Endothelial cell of umbilical vein (primary cell): ENCODE data around the gene TOR4A. TPM values are rescaled to one million over a fixed set of nuclear protein-coding genes. Genes with fewer than 3 reads are reported as not detected.
A peak's percentile ranks its signal among the peaks of the same experiment; 100 is the strongest.

Experiments
- BruUV-seq: library from RNA; stranded (reverse); fragments of 400-500 nt; replicated peaks from 2 replicates; lab custom pipeline; 2021; lab: Mats Ljungman, UMichigan
- CTCF ChIA-PET: fragments of 300-600, 350-600 bp; sonication (Branson Sonifier 250); formaldehyde crosslinking; loops from one replicate; lab custom pipeline; 2021; ENCODE audit warnings: antibody characterized with exemption, inconsistent platforms; lab: Charles Lee
- POLR2A ChIA-PET: fragments of 300-600, 350-600 bp; sonication (Branson Sonifier 250); formaldehyde crosslinking; loops from one replicate; lab custom pipeline; 2021; ENCODE audit warnings: antibody characterized with exemption, inconsistent platforms; lab: Charles Lee
- DNase-seq: peaks from one replicate; pipeline ENCODE4 v3.0.0-alpha.2; 2011; ENCODE audit warnings: low read depth, low spot score
- FAIRE-seq: peaks from 2 replicates; lab custom pipeline; 2011; peaks lifted over from hg19 to GRCh38; lab: Jason Lieb, UNC
- H2AFZ ChIP-seq: 2 replicates; pipeline ENCODE4 v1.6.0; 2012; ENCODE audit warnings: low read depth, low read length, control low read depth, inconsistent platforms
- H3K27ac ChIP-seq: 2 replicates; pipeline ENCODE4 v1.5.1; 2011; ENCODE audit warnings: low read depth, mild to moderate bottlenecking, control low read depth, low read length, moderate library complexity; ENCODE audit not compliant: insufficient read depth
- H3K27me3 ChIP-seq, 2 experiments: 2 replicates each; pipeline versions ENCODE4 v1.6.0 to v1.6.1; 2011; ENCODE audit warnings: low read length in 2 of 2, mixed read lengths in 1 of 2; ENCODE audit not compliant: control insufficient read depth in 2 of 2, insufficient read depth in 2 of 2
- H3K36me3 ChIP-seq, 2 experiments: 2 replicates in 1 of 2; 3 replicates in 1 of 2; pipeline ENCODE4 v1.5.1; 2011; ENCODE audit warnings: low read length in 2 of 2, mild to moderate bottlenecking in 1 of 2, moderate library complexity in 1 of 2; ENCODE audit not compliant: control insufficient read depth in 2 of 2, insufficient read depth in 2 of 2; ENCODE audit errors: extremely low read depth in 1 of 2
- H3K4me1 ChIP-seq: 3 replicates; pipeline ENCODE4 v1.5.1; 2011; ENCODE audit warnings: mild to moderate bottlenecking, low read length; ENCODE audit not compliant: control insufficient read depth, insufficient read depth; ENCODE audit errors: extremely low read depth
- H3K4me2 ChIP-seq: 2 replicates; pipeline ENCODE4 v1.6.1; 2011; ENCODE audit warnings: low read length, control low read depth, mixed read lengths; ENCODE audit not compliant: insufficient read depth
- H3K4me3 ChIP-seq, 3 experiments: fragments of 200-600 bp in 1 of 3; sonication (generic), shearing (Covaris generic) in 1 of 3; replicated peaks in 1 of 3; 2 replicates each; pipeline ENCODE4 v1.5.1; 2011 to 2016; ENCODE audit warnings: control low read depth in 3 of 3, low read length in 3 of 3, mild to moderate bottlenecking in 2 of 3, inconsistent platforms in 1 of 3, low read depth in 1 of 3, moderate library complexity in 1 of 3; ENCODE audit not compliant: insufficient read depth in 1 of 3
- H3K79me2 ChIP-seq: 2 replicates; pipeline ENCODE4 v1.6.0; 2012; ENCODE audit warnings: low read length, inconsistent platforms; ENCODE audit not compliant: control insufficient read depth, insufficient read depth
- H3K9ac ChIP-seq: replicated peaks from 2 replicates; pipeline ENCODE3; 2011; ENCODE audit warnings: low read length, control low read depth; ENCODE audit not compliant: insufficient read depth; ENCODE audit errors: extremely low read depth
- H3K9me1 ChIP-seq: replicated peaks from 3 replicates; pipeline ENCODE4 v1.6.0; 2011; ENCODE audit warnings: mild to moderate bottlenecking, low read length; ENCODE audit not compliant: control insufficient read depth, insufficient read depth; ENCODE audit errors: extremely low read depth
- H3K9me3 ChIP-seq: replicated peaks from 2 replicates; pipeline ENCODE4 v1.5.1; 2012; ENCODE audit warnings: low read length, inconsistent platforms; ENCODE audit not compliant: control insufficient read depth, insufficient read depth
- H4K20me1 ChIP-seq: replicated peaks from 2 replicates; pipeline ENCODE3; 2011; ENCODE audit warnings: mild to moderate bottlenecking, low read length; ENCODE audit not compliant: control insufficient read depth, insufficient read depth; ENCODE audit errors: extremely low read depth
- JUN ChIP-seq: IDR thresholded peaks from 2 replicates; pipeline ENCODE4 v1.6.1; 2011; ENCODE audit warnings: borderline replicate concordance, low read depth; ENCODE audit not compliant: insufficient read length, insufficient read depth
- MYC ChIP-seq: IDR thresholded peaks from one replicate; pipeline ENCODE4 v1.6.1; 2011; ENCODE audit warnings: mild to moderate bottlenecking, low read depth, low read length
- POLR2A ChIP-seq: IDR thresholded peaks from 2 replicates; pipeline ENCODE4 v1.6.1; 2012; ENCODE audit warnings: low read depth, mild to moderate bottlenecking, control low read depth, low read length
- POLR2AphosphoS5 ChIP-seq: IDR thresholded peaks from 2 replicates; pipeline ENCODE4 v1.6.1; 2012; ENCODE audit warnings: low read depth, mild to moderate bottlenecking, control low read depth, low read length, moderate library complexity; ENCODE audit not compliant: insufficient read depth
- dilution Hi-C: fragments of 300-500 bp; cut with MboI; formaldehyde crosslinking; loops from one replicate; pipeline ENCODE4 v1.15.0; 2019; ENCODE audit warnings: low sequenced_read_pairs; ENCODE audit not compliant: extremely low pct_ligation_motif_present
- intact Hi-C: fragments of 100-400 bp; cut with micrococcal nuclease; formaldehyde crosslinking; loops from one replicate; pipeline ENCODE4 v1.10.0; 2022
- polyA plus RNA-seq, 4 experiments: library from polyadenylated mRNA; depleted of rRNA in 3 of 4; stranded (reverse) in 3 of 4; unstranded in 1 of 4; fragments of >200 nt; gene quantifications; 2 replicates each; pipeline versions ENCODE4 v1.2.1 to v1.2.3, GENCODE V29; 2011 to 2012; ENCODE audit warnings: missing spikeins in 1 of 4
- total RNA-seq: library from RNA; stranded (reverse); gene quantifications from 2 replicates; pipeline ENCODE4 v1.2.3, GENCODE V29; 2021
- TF ChIP-seq, protein P1 (sequence below), 2 donors: IDR thresholded peaks; 1 replicate in 1 of 2; 2 replicates in 1 of 2; pipeline ENCODE4 v1.5.1; 2011; ENCODE audit warnings: low read length in 2 of 2, mild to moderate bottlenecking in 2 of 2, moderate library complexity in 2 of 2, control low read depth in 1 of 2, inconsistent platforms in 1 of 2, low read depth in 1 of 2; ENCODE audit not compliant: insufficient read depth in 1 of 2; ENCODE audit errors: extremely low read depth in 1 of 2

The TOR4A gene
- total and polyA plus RNA-seq, 2 donors (not counting 3 experiments of a cell fraction or from before 2014, with no cell fraction given) = 32.4 to 48.0 TPM

DNA sequence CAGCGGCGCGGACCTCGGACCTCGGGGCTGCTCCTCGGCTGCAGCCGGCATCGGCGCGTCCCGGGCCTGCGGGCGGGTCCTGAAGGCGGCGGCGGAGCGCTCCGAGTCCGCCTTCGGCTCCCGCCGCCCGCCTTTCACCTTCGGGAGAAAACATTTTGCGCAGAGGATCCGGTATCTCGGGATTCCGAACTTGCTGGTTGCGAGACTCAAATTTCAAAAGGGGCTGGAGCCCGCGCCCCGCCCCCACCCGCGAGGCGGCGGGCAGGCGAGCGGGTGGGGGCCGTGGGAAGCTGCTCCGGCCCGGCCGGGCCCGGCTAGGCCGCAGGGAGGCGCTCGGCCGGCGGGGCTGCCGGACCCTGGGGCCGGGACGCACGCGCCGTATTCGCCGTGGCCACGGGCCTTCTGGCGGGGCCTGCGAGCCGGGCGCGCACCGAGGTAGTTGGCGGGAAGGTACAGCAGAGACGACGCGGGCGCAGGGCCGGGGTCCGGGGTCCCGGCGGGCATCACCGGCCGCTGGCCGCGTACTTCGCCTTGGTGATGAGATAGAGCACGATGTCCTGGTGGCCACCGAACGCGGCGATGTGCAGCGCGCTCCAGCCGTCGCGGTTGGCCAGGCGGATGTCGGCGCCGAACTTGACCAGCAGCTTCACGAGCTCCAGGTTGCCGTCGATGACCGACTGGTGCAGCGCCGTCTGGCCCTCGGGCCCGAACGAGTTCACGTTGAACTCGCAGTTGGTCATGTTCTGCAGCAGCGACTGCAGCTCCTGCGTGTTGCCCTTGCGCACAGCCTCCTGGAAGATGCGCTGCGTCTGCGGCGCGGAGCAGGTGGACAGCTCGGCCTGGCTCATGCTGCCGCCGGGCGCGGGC lies 23.8 kb downstream of the TOR4A start:
- Histone ChIP-seq H3K27ac (peak overlapping the region; percentile 93), H3K4me1 (peaks cover 68% of the 10 kb centered on the region), H3K9me3 (no peaks in the 10 kb centered on the region), H3K27me3 (no peaks in the 10 kb centered on the region), H2AFZ (no peak overlapping the region), H3K9me1 (no peaks in the 10 kb centered on the region), H3K36me3 (no peaks in the 10 kb centered on the region), H3K79me2 (peaks cover 26% of the 10 kb centered on the region), H3K4me3 (peak overlapping the region; percentile 61 to 83 (median 70)), H3K4me2 (peak overlapping the region; percentile 37), H3K9ac (peak overlapping the region; percentile 53), H4K20me1 (no peaks in the 10 kb centered on the region)
- intact Hi-C loops = no loop called here
- no TSS peak for BruUV-seq
- dilution Hi-C loops = no loop called here
- CTCF ChIA-PET = interaction anchor here (0.5 to 3.1 kb wide), 31 partner anchors 7 to 250 kb away, joined by 3 to 36 read pairs (median 6); partner anchors contain the start of genes MRPL41 and TOR4A
- FAIRE-seq (no peak), DNase-seq (peak; percentile 63)
- TF ChIP-seq JUN = no peak
- TF ChIP-seq, protein P1, sequence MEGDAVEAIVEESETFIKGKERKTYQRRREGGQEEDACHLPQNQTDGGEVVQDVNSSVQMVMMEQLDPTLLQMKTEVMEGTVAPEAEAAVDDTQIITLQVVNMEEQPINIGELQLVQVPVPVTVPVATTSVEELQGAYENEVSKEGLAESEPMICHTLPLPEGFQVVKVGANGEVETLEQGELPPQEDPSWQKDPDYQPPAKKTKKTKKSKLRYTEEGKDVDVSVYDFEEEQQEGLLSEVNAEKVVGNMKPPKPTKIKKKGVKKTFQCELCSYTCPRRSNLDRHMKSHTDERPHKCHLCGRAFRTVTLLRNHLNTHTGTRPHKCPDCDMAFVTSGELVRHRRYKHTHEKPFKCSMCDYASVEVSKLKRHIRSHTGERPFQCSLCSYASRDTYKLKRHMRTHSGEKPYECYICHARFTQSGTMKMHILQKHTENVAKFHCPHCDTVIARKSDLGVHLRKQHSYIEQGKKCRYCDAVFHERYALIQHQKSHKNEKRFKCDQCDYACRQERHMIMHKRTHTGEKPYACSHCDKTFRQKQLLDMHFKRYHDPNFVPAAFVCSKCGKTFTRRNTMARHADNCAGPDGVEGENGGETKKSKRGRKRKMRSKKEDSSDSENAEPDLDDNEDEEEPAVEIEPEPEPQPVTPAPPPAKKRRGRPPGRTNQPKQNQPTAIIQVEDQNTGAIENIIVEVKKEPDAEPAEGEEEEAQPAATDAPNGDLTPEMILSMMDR (IDR thresholded peaks at IDR 0.05; ENCODE audit: extremely low read depth in 1 of 2, insufficient read depth in 1 of 2, low read depth in 1 of 2, low read length in 2 of 2) = peak; percentile 18 to 36
- TF ChIP-seq POLR2A = no peak
- POLR2A ChIA-PET = interaction anchor here (0.7 to 1.9 kb wide), 6 partner anchors 15 to 121 kb away, joined by 3 to 7 read pairs (median 4); partner anchors contain the start of genes EXD3 and NOXA1

DNA sequence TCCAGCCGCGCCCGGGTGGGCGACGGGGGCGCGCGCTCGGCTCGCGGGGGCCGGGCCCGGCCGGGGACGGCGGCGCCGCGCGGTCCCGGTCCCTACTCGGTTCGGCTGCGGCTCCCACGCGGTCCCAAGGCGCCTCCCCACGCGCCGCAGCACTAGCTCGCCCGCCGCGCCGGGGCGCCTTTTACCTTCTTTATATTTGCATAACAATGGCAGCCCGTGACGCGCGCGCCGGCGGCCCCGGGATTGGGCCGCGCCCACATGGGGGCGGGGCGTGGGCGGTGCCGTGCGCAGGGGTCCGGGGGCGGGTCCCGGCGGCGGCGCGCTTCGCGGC lies 24.6 kb downstream of the TOR4A start, which contains the start of gene NRARP:
Gene NRARP (minus strand): TSS at position 154 of the 331 bp plus-strand sequence. CDS start 343 bp downstream, outside the sequence.
- DNase-seq = peak; percentile 82
- no TSS peak for BruUV-seq
- H3K4me2 ChIP-seq = peak within 1 kb of the TSS; percentile 40
- peak within 1 kb of the TSS; percentile 93 for H3K27ac ChIP-seq
- intact Hi-C loops (loop anchor here (1.0 kb wide), 1 partner anchor 105 kb away; no protein-coding TSS in a partner anchor), dilution Hi-C loops (no loop called here)
- H3K9me3 ChIP-seq = no peaks in the 10 kb centered on the region
- H3K79me2 ChIP-seq = peaks cover 26% of the 10 kb centered on the region
- H3K9me1 ChIP-seq = no peaks in the 10 kb centered on the region
- no peaks in the 10 kb centered on the region for H3K36me3 ChIP-seq
- H3K4me3 ChIP-seq = peak within 1 kb of the TSS; percentile 61 to 83 (median 70)
- H3K4me1 ChIP-seq = peaks cover 67% of the 10 kb centered on the region
- peak within 1 kb of the TSS; percentile 65 for H3K9ac ChIP-seq
- no peaks in the 10 kb centered on the region for H3K27me3 ChIP-seq
- ChIA-PET POLR2A (interaction anchor here (0.6 to 1.9 kb wide), 10 partner anchors 14 to 145 kb away, joined by 3 to 7 read pairs (median 4); partner anchors contain the start of genes EXD3 and NOXA1), CTCF (interaction anchor here (0.6 to 3.1 kb wide), 36 partner anchors 8 to 250 kb away, joined by 3 to 36 read pairs (median 4); partner anchors contain the start of genes EXD3, MRPL41, NOXA1 and TOR4A)
- H4K20me1 ChIP-seq = no peaks in the 10 kb centered on the region
- FAIRE-seq = peak; percentile 81
- peak within 1 kb of the TSS; percentile 26 for H2AFZ ChIP-seq
- TF ChIP-seq MYC (no peak), POLR2AphosphoS5 (peak; percentile 95), POLR2A (peak; percentile 97)
